GM12874 (cell line): ENCODE measurements around the gene TMEM143.
A peak's percentile ranks its signal among the peaks of the same experiment; 100 is the strongest.

Experiments used
- CTCF ChIP-seq: IDR thresholded peaks from 2 replicates; pipeline ENCODE4 v1.5.1; 2011; ENCODE audit warnings: low read depth, mild to moderate bottlenecking, control low read depth, low read length, moderate library complexity; ENCODE audit not compliant: insufficient read depth

Gene TMEM143

GRCh38 chr19:48394331-48395169, 30.8 kb upstream of the TMEM143 start:
- no peak for TF ChIP-seq CTCF

GRCh38 chr19:48393559-48394330, 30.0 kb upstream of the TMEM143 start, which contains the start of gene GRIN2D:
Gene GRIN2D (plus strand): TSS chr19:48393668. CDS start chr19:48398393, 4,725 bp downstream.
- no peak for TF ChIP-seq CTCF

GRCh38 chr19:48392860-48393558, 29.3 kb upstream of the TMEM143 start:
- no peak for TF ChIP-seq CTCF

GRCh38 chr19:48391100-48392005, 27.6 kb upstream of the TMEM143 start, which contains the start of gene KDELR1:
Gene KDELR1 (minus strand): TSS chr19:48391551. CDS start chr19:48391358, 193 bp downstream.
- TF ChIP-seq CTCF = peak; percentile 99

GRCh38 chr19:48390188-48391099, 26.7 kb upstream of the TMEM143 start:
- TF ChIP-seq CTCF = peak; percentile 59

- TF ChIP-seq CTCF = no peak
Observed at GRCh38 chr19:48386981-48387380, 23.2 kb upstream of the TMEM143 start.
